ENCODE data around the gene C8G. TPM values are rescaled to one million over a fixed set of nuclear protein-coding genes. Genes with fewer than 3 reads are reported as not detected.
A peak's percentile ranks its signal among the peaks of the same experiment; 100 is the strongest.

C8G gene
- total and polyA plus RNA-seq, 2 of the 8 experiments (the other 6 are each of a cell fraction or from before 2014, with no cell fraction given), result 0.62 to 0.80 TPM

DNA sequence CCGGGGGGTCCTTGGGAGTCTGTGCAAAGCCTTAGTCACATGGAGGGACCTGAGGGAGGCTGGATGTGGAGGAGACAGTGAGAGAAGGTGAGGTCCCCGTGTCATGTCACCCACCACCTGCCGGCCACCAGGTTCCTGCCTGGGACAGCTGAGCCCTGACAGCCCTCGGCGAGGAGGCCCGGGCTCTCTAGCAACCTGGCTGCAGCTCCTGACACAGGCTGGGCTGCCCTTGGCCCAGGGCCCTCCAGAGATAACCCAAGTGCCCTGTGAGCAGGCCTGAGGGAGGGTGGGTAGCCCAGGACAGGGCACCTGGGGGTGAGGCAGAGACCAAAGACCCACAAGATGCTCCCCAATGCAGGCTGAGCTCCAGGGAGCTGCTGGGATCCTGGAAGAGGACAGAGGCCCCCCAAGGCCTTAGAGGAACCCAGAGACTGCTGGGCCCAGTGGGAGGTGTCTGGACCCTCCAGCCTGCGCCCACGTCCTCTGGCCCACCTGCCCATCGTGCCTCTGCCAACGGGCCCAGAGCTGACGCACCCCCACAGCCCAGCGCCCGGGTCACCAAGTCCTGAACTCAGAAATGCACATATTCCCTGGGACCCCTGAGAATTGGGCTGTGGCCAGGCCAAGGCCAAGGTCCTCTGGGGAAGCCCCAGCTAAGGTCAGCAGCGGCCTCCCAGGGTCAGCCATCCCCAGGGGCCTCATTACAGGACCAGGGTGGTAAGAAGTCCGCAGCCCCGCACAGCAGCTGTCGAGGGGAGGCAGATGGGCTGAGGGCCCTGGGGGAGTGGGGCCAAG is 23.5 kb downstream of the C8G start:
- no peaks in the 10 kb centered on the region for H3K23me2 ChIP-seq (ENCODE audit: low read depth, low read length)
- H4K20me1 ChIP-seq (replicated peaks in 1 of 2; ENCODE audit: control insufficient read depth in 1 of 2, insufficient read depth in 2 of 2, low read length in 2 of 2), result no peaks in the 10 kb centered on the region
- POLR2A ChIA-PET (ENCODE audit: partially characterized antibody), result no interaction called here
- no peak overlapping the region for H3K56ac ChIP-seq (replicated peaks; ENCODE audit: insufficient read length, low read depth, low read length)
- CTCF ChIA-PET (ENCODE audit: partially characterized antibody), result interaction anchor here (1.0 to 9.4 kb wide), 9 partner anchors 8 to 318 kb away, joined by 3 to 38 read pairs (median 3); partner anchors contain the start of genes C8G, CLIC3 and PAXX
- no peak overlapping the region for H2BK120ac ChIP-seq (replicated peaks; ENCODE audit: low read depth, low read length)
- no peak overlapping the region for H4K5ac ChIP-seq (ENCODE audit: insufficient read length, low read depth, low read length)
- no peak overlapping the region for H2BK12ac ChIP-seq (ENCODE audit: low read depth, low read length)
- H2BK20ac ChIP-seq (ENCODE audit: low read length), result no peak overlapping the region
- no peak overlapping the region for H2AK5ac ChIP-seq (ENCODE audit: low read depth, low read length)
- H3K79me1 ChIP-seq (ENCODE audit: low read depth, low read length), result no peaks in the 10 kb centered on the region
- no peaks in the 10 kb centered on the region for H3K36me3 ChIP-seq (ENCODE audit: control insufficient read depth in 2 of 4, insufficient read depth in 4 of 4, low read length in 3 of 4)
- peak overlapping the region; percentile 15 for H4K91ac ChIP-seq (replicated peaks; ENCODE audit: insufficient read length, low read length)
- H3K23ac ChIP-seq (ENCODE audit: insufficient read length), result no peak overlapping the region
- no peak overlapping the region for H2BK15ac ChIP-seq (ENCODE audit: low read length)
- H2BK5ac ChIP-seq (ENCODE audit: low read depth, low read length), result no peak overlapping the region
- no peak overlapping the region for H3K9ac ChIP-seq (replicated peaks in 1 of 4; ENCODE audit: extremely low read depth in 1 of 4, low read depth in 3 of 4, low read length in 3 of 4)
- H3K27me3 ChIP-seq (replicated peaks in 1 of 4; ENCODE audit: control insufficient read depth in 3 of 4, extremely low read depth in 1 of 4, insufficient read depth in 3 of 4, low read length in 3 of 4), result no peaks in the 10 kb centered on the region
- H2AFZ ChIP-seq (ENCODE audit: low read length), result no peak overlapping the region
- H3K14ac ChIP-seq (ENCODE audit: insufficient read length), result no peak overlapping the region
- no peaks in the 10 kb centered on the region for H3K79me2 ChIP-seq (ENCODE audit: control insufficient read depth in 1 of 2, insufficient read depth in 2 of 2, low read length in 2 of 2)
- 90% methylated on average over 13 of the region's 17 CpGs; no CpG with 5 or more reads in 1 of the 2 experiments for WGBS, 2 experiments (ENCODE audit: extremely low coverage in 1 of 2, insufficient coverage in 1 of 2, insufficient read length in 1 of 2, insufficient replicate concordance in 2 of 2, low coverage in 1 of 2, low lambda C conversion rate in 2 of 2, missing lambda C conversion rate in 1 of 2)
- peak overlapping the region; percentile 51; the same call in 1 of the 2 replicates for H4K8ac ChIP-seq (ENCODE audit: extremely low read depth, insufficient read depth, low read length)
- H3K4ac ChIP-seq (replicated peaks; ENCODE audit: insufficient read length, low read depth, low read length), result no peak overlapping the region
- H3K18ac ChIP-seq (ENCODE audit: extremely low read depth, low read length), result no peak overlapping the region
- H3K4me2 ChIP-seq (ENCODE audit: insufficient read depth in 1 of 2, low read depth in 2 of 2, low read length in 2 of 2), result no peak overlapping the region
- FAIRE-seq (no peak), DNase-seq (ENCODE audit: low read depth in 1 of 2, low spot score in 2 of 2) (no peak)
- H3K4me3 ChIP-seq (ENCODE audit: extremely low read depth in 1 of 4, insufficient read depth in 2 of 4, low read depth in 3 of 4, low read length in 4 of 4), result no peak overlapping the region
- H3K4me1 ChIP-seq (replicated peaks in 1 of 4; ENCODE audit: control insufficient read depth in 3 of 4, insufficient read depth in 4 of 4, low read length in 3 of 4), result peaks cover 0 to 7% (median 5%) of the 10 kb centered on the region in 4 experiments; a peak in 4 of 7 replicates
- H3K27ac ChIP-seq (ENCODE audit: low read depth, low read length), result no peak overlapping the region
- H3K9me3 ChIP-seq (ENCODE audit: insufficient read depth in 2 of 2, low read depth in 1 of 2, low read length in 1 of 2), result no peaks in the 10 kb centered on the region
- no peak for TF ChIP-seq EP300 (IDR thresholded peaks at IDR 0.05; ENCODE audit: borderline replicate concordance in 1 of 2, low read depth in 2 of 2, low read length in 2 of 2)
- no peak for TF ChIP-seq RBBP5 (IDR thresholded peaks at IDR 0.05; ENCODE audit: borderline replicate concordance, low read depth, low read length)
- TF ChIP-seq CHD2 (IDR thresholded peaks at IDR 0.05; ENCODE audit: low read length), result no peak
- TF ChIP-seq CREB1 (IDR thresholded peaks at IDR 0.05), result no peak
- TF ChIP-seq, protein P1, sequence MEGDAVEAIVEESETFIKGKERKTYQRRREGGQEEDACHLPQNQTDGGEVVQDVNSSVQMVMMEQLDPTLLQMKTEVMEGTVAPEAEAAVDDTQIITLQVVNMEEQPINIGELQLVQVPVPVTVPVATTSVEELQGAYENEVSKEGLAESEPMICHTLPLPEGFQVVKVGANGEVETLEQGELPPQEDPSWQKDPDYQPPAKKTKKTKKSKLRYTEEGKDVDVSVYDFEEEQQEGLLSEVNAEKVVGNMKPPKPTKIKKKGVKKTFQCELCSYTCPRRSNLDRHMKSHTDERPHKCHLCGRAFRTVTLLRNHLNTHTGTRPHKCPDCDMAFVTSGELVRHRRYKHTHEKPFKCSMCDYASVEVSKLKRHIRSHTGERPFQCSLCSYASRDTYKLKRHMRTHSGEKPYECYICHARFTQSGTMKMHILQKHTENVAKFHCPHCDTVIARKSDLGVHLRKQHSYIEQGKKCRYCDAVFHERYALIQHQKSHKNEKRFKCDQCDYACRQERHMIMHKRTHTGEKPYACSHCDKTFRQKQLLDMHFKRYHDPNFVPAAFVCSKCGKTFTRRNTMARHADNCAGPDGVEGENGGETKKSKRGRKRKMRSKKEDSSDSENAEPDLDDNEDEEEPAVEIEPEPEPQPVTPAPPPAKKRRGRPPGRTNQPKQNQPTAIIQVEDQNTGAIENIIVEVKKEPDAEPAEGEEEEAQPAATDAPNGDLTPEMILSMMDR (IDR thresholded peaks at IDR 0.05; ENCODE audit: control extremely low read depth in 1 of 3, insufficient read depth in 1 of 3, low read depth in 1 of 3, low read length in 3 of 3), result no peak
- TF ChIP-seq TEAD4 (IDR thresholded peaks at IDR 0.05; ENCODE audit: low read depth, low read length), result no peak
- TF ChIP-seq CHD1 (IDR thresholded peaks at IDR 0.05; ENCODE audit: low read depth, low read length), result no peak
- TF ChIP-seq SP1 (IDR thresholded peaks at IDR 0.05; ENCODE audit: low read depth, low read length), result no peak
- TF ChIP-seq SUZ12 (IDR thresholded peaks at IDR 0.05; ENCODE audit: low read length), result no peak
- TF ChIP-seq SIRT6 (IDR thresholded peaks at IDR 0.05; ENCODE audit: low read length), result no peak
